ENCODE data around the gene HLTF. TPM values are rescaled to one million over a fixed set of nuclear protein-coding genes. Genes with fewer than 3 reads are reported as not detected.
A peak's percentile ranks its signal among the peaks of the same experiment; 100 is the strongest.

HLTF gene, protein sequence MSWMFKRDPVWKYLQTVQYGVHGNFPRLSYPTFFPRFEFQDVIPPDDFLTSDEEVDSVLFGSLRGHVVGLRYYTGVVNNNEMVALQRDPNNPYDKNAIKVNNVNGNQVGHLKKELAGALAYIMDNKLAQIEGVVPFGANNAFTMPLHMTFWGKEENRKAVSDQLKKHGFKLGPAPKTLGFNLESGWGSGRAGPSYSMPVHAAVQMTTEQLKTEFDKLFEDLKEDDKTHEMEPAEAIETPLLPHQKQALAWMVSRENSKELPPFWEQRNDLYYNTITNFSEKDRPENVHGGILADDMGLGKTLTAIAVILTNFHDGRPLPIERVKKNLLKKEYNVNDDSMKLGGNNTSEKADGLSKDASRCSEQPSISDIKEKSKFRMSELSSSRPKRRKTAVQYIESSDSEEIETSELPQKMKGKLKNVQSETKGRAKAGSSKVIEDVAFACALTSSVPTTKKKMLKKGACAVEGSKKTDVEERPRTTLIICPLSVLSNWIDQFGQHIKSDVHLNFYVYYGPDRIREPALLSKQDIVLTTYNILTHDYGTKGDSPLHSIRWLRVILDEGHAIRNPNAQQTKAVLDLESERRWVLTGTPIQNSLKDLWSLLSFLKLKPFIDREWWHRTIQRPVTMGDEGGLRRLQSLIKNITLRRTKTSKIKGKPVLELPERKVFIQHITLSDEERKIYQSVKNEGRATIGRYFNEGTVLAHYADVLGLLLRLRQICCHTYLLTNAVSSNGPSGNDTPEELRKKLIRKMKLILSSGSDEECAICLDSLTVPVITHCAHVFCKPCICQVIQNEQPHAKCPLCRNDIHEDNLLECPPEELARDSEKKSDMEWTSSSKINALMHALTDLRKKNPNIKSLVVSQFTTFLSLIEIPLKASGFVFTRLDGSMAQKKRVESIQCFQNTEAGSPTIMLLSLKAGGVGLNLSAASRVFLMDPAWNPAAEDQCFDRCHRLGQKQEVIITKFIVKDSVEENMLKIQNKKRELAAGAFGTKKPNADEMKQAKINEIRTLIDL
- total RNA-seq: 10 to 100 TPM; 19.8 to 20.8 TPM

- peak within 1 kb of the TSS; percentile 93 for H3K4me3 Mint-ChIP-seq
- H3K4me1 Mint-ChIP-seq: peaks cover 16% of the 10 kb centered on the region
- peaks cover 2% of the 10 kb centered on the region for H3K9me3 Mint-ChIP-seq
- H3K36me3 Mint-ChIP-seq: peaks cover 12% of the 10 kb centered on the region
- peak within 1 kb of the TSS; percentile 82 for H3K27ac Mint-ChIP-seq
- no peaks in the 10 kb centered on the region for H3K27me3 Mint-ChIP-seq
- DNase-seq: peak; percentile 91
Observed at GRCh38 chr3:149086232-149086988, at the start of gene HLTF. HLTF (minus strand) TSS chr3:149086533; CDS start chr3:149086336, 197 bp downstream.

GRCh38 chr3:149134575-149134974 lies 48.2 kb upstream of the HLTF start:
- H3K36me3 Mint-ChIP-seq: peaks cover 8% of the 10 kb centered on the region
- no peaks in the 10 kb centered on the region for H3K27me3 Mint-ChIP-seq
- DNase-seq: no peak
- H3K9me3 Mint-ChIP-seq: no peaks in the 10 kb centered on the region
- H3K4me1 Mint-ChIP-seq: peaks cover 41% of the 10 kb centered on the region
- no peak overlapping the region for H3K27ac Mint-ChIP-seq
- H3K4me3 Mint-ChIP-seq: no peak overlapping the region

GRCh38 chr3:149131589-149131988 lies 45.3 kb upstream of the HLTF start:
- Mint-ChIP-seq H3K27ac (peak overlapping the region; percentile 35), H3K4me1 (peaks cover 43% of the 10 kb centered on the region), H3K27me3 (no peaks in the 10 kb centered on the region), H3K4me3 (peak overlapping the region; percentile 63), H3K9me3 (no peaks in the 10 kb centered on the region), H3K36me3 (peaks cover 8% of the 10 kb centered on the region)
- no peak for DNase-seq

DNA sequence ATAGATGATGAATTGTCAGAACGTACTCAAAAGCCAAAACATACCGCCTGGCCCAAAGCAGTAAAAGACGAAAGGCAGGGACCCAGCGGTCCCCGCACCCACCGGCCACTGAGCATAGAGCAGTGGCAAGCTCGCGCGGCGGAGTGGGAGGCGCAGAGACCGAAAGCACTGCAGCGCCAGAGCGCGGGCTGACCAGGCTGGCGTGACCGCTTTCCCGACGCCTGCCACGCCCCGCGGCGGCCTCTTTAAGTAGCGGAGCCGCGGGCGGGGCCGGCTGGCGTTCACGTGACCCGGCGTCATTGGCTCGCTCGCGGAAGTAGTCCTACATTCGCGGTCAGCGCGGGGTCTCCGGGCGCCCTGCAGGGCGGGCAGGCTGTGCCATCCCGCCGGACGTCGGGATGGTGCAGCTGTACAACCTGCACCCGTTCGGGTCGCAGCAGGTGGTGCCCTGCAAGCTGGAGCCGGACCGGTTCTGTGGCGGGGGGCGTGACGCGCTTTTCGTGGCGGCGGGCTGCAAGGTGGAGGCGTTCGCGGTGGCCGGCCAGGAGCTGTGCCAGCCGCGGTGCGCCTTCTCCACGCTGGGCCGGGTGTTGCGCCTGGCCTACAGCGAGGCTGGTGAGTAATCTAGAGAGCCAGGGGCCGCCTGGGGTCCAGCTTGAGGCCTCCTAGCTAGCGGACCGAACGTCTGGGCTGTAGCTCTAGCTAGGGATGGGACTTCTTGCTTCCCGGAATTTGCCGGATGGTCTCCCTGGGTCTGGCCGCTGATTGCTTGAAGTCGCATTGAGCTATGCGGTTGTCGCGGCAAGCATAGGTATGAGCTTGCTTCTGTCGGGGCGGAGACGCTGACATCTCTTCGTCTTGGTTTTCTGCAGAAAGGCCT lies 43.2 kb upstream of the HLTF start, which contains the start of gene HPS3:
TSS of gene HPS3 (plus strand) at position 313 of the 880 bp plus-strand sequence. CDS start at position 399, 86 bp downstream.
- Mint-ChIP-seq H3K36me3 (peaks cover 2% of the 10 kb centered on the region), H3K9me3 (no peaks in the 10 kb centered on the region), H3K4me3 (peak within 1 kb of the TSS; percentile 86), H3K4me1 (peaks cover 38% of the 10 kb centered on the region), H3K27ac (peak within 1 kb of the TSS; percentile 71), H3K27me3 (no peaks in the 10 kb centered on the region)
- DNase-seq: peak; percentile 86

GRCh38 chr3:149128821-149129220 lies 42.5 kb upstream of the HLTF start:
- no peak for DNase-seq
- no peaks in the 10 kb centered on the region for H3K9me3 Mint-ChIP-seq
- H3K27ac Mint-ChIP-seq: peak overlapping the region; percentile 71
- H3K27me3 Mint-ChIP-seq: no peaks in the 10 kb centered on the region
- H3K4me1 Mint-ChIP-seq: peaks cover 35% of the 10 kb centered on the region
- H3K36me3 Mint-ChIP-seq: peaks cover 2% of the 10 kb centered on the region
- H3K4me3 Mint-ChIP-seq: peak overlapping the region; percentile 86

- H3K4me3 Mint-ChIP-seq: no peak overlapping the region
- no peaks in the 10 kb centered on the region for H3K27me3 Mint-ChIP-seq
- no peaks in the 10 kb centered on the region for H3K9me3 Mint-ChIP-seq
- no peak for DNase-seq
- no peaks in the 10 kb centered on the region for H3K36me3 Mint-ChIP-seq
- H3K4me1 Mint-ChIP-seq: no peaks in the 10 kb centered on the region
- H3K27ac Mint-ChIP-seq: no peak overlapping the region
Observed at GRCh38 chr3:149122721-149123578, 36.6 kb upstream of the HLTF start.

DNA sequence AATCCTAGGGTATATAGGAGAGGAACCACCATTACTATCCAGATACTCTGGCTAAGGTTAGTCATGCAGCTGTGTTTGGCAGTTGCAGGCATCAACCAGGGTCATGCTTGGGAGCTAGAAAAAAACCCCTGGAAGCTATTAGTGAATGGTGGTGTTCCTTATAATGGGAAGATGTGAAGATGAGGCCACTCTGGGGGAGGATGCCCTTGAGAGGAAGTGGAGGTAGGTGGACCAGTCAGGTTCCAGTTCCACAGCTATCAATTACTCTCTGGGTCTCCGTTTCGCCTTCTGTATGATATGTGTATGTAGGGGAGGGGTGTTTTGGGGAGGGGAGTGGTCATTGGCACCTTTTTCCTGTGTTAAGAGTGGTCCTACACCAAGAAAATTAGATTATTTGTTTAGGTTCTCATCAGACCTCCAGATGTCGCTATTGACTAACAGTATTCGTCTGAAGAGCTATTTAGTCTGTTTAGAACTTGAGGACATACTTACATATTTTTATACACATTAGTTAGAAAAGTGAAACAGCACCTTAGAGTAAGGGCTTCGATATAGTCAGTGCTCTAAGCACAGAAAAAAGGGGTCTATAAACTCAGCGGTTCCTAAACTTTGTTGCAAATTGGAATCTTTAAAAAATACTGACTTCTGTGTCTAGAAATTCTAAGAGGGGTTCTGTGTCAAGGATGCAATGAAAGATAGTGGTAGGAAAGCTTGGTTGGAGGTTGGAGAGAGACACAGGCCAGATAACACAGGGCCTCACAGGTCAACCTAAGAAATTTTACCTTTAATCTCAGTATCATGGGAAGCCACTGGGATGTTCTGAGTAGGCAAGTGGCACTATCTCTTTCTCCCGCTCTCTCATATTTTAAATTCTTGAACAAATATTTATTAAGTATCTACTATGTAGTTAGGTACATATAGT lies 34.0 kb upstream of the HLTF start:
- Mint-ChIP-seq H3K9me3 (no peaks in the 10 kb centered on the region), H3K36me3 (no peaks in the 10 kb centered on the region), H3K4me3 (no peak overlapping the region), H3K27me3 (no peaks in the 10 kb centered on the region), H3K27ac (no peak overlapping the region), H3K4me1 (no peaks in the 10 kb centered on the region)
- no peak for DNase-seq

DNA sequence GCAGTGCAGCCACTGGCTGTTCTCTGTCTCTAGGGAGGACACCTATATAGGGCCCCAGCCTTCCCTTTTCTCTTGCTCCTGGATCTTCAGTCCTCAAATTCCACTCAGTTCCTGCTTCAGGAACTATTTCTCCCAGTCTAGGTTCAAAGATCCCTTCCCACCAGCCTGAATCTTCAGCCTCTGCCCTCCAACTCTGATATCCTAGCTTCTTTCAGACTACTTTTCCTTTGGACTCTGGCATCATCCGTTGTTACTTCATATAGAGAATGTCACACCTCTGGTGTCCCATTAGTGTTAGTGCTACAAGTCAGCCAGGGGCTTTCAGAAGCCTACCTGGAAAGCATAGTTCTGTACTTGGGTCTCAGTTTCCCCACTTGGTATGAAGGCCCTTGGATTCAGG lies 33.1 kb upstream of the HLTF start:
- Mint-ChIP-seq H3K9me3 (no peaks in the 10 kb centered on the region), H3K4me1 (no peaks in the 10 kb centered on the region), H3K27ac (no peak overlapping the region), H3K4me3 (no peak overlapping the region), H3K36me3 (no peaks in the 10 kb centered on the region), H3K27me3 (no peaks in the 10 kb centered on the region)
- DNase-seq: no peak

DNA sequence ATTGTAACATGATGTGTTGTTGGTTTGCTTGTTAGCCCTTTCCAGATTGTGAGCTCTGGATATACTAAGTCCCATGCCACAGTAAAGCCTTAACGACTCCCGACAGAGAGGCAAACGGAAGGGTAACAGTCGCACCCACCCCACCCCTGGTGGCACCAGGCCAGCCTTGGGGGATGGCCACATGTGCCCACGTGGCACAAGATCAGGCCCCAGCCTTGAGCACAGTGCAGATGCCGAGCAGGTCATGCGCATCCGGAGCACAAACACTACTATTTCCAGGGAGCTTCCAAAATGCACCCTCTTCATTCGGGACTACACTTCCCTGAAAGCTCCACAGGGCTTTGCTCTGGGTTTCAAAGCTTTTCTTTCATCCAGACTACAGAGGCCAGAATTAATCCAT lies 32.4 kb upstream of the HLTF start:
- Mint-ChIP-seq H3K27ac (no peak overlapping the region), H3K36me3 (no peaks in the 10 kb centered on the region), H3K9me3 (no peaks in the 10 kb centered on the region), H3K4me1 (no peaks in the 10 kb centered on the region), H3K4me3 (no peak overlapping the region), H3K27me3 (no peaks in the 10 kb centered on the region)
- DNase-seq: no peak

GRCh38 chr3:149115114-149115513 lies 28.8 kb upstream of the HLTF start:
- H3K36me3 Mint-ChIP-seq: no peaks in the 10 kb centered on the region

DNA sequence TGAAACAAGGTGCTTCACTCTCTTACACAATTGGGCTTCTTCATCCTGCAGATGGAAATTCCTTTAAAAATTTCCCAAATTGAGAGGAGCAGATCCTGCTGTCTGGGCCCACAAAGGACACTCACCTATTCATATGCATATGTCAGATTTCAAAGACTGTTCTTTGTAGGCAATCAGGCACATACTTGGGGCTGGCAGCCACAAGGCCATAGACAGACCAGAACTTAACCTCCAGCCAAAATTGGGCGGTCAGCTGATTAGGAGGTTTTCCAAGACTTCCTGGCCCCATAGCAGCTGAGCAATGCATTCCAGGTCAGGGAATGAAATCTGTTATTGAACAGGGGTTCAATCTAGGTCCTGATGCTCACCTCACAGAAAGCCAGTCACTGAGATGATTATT lies 28.1 kb upstream of the HLTF start:
- H3K27ac Mint-ChIP-seq: no peak overlapping the region
- no peaks in the 10 kb centered on the region for H3K4me1 Mint-ChIP-seq
- no peaks in the 10 kb centered on the region for H3K36me3 Mint-ChIP-seq
- H3K27me3 Mint-ChIP-seq: no peaks in the 10 kb centered on the region
- DNase-seq: no peak
- no peak overlapping the region for H3K4me3 Mint-ChIP-seq
- H3K9me3 Mint-ChIP-seq: peaks cover 3% of the 10 kb centered on the region

More at GRCh38 chr3:149115114-149115513, 28.8 kb upstream of the HLTF start:
- H3K27me3 Mint-ChIP-seq: no peaks in the 10 kb centered on the region
- no peaks in the 10 kb centered on the region for H3K4me1 Mint-ChIP-seq
- H3K9me3 Mint-ChIP-seq: peaks cover 2% of the 10 kb centered on the region
- DNase-seq: no peak
- H3K4me3 Mint-ChIP-seq: no peak overlapping the region
- no peak overlapping the region for H3K27ac Mint-ChIP-seq

DNA sequence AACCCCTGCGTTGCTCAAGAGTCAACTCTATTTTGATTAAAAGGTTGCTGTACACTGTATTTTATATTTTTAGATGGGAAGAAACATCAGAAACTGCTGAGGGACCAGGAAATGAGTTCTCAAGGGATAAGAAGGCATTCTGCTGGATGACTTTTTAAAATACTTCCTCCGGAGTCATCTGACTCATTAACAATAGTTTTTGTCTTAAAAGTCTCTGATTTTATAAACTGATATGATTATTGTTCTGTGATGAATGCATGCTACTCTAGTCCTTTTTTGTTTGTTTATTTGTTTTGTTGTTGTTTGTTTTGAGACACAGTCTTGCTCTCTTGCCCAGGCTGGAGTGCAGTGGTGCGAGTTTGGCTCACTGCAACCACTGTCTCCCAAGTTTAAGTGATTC lies 18.2 kb upstream of the HLTF start:
- H3K36me3 Mint-ChIP-seq: no peaks in the 10 kb centered on the region
- no peaks in the 10 kb centered on the region for H3K27me3 Mint-ChIP-seq
- no peak overlapping the region for H3K27ac Mint-ChIP-seq
- no peaks in the 10 kb centered on the region for H3K4me1 Mint-ChIP-seq
- H3K4me3 Mint-ChIP-seq: no peak overlapping the region
- no peak for DNase-seq
- H3K9me3 Mint-ChIP-seq: peaks cover 11% of the 10 kb centered on the region

Measured in activated naive CD8-positive, alpha-beta T cell treated with anti-CD3 and anti-CD28 coated beads for 36 hours (primary cell).